Right lobe of liver (tissue), 6 donors: ENCODE measurements around the gene ITGA11. TPM values are rescaled to one million over a fixed set of nuclear protein-coding genes. Genes with fewer than 3 reads are reported as not detected.

Experiments used
- ATAC-seq, 4 donors: fragments of 200-7000 bp; cut with Tn5 transposase; one replicate each; pipeline ENCODE4 v1.9.1; 2020; ENCODE audit warnings: mild to moderate bottlenecking in 4 of 4, moderate library complexity in 4 of 4
- DNase-seq, 3 donors: peaks; one replicate each; pipeline ENCODE4 v3.0.0-alpha.2; 2020
- H3K27ac ChIP-seq, 3 donors: fragments of 200-600 bp; one replicate each; pipeline ENCODE4 v1.8.0; 2022
- H3K27me3 ChIP-seq, 2 donors: fragments of 200-600 bp; one replicate each; pipeline ENCODE4 v1.8.0; 2022
- H3K36me3 ChIP-seq, 4 donors: fragments of 200-600 bp; sonication (generic) in 1 of 4; one replicate each; pipeline versions ENCODE4 v1.5.1 to v1.8.0; 2017 to 2022; ENCODE audit warnings: control low read depth in 1 of 4
- H3K4me1 ChIP-seq, 4 donors: fragments of 200-600 bp; sonication (generic) in 1 of 4; one replicate each; pipeline versions ENCODE4 v1.5.1 to v1.8.0; 2017 to 2022; ENCODE audit warnings: control low read depth in 1 of 4
- H3K4me3 ChIP-seq, 3 donors: fragments of 200-600 bp; one replicate each; pipeline ENCODE4 v1.8.0; 2022
- H3K9me3 ChIP-seq, 4 donors: fragments of 200-600 bp; sonication (generic) in 1 of 4; one replicate each; pipeline versions ENCODE4 v1.5.1 to v1.8.0; 2017 to 2022; ENCODE audit warnings: control low read depth in 1 of 4
- POLR2A ChIP-seq: fragments of 450-650 bp; IDR thresholded peaks from one replicate; pipeline ENCODE4 v1.6.1; 2017; ENCODE audit warnings: antibody characterized with exemption, mild to moderate bottlenecking
- WGBS: methylation state at CpG from one replicate; pipeline ENCODE4 v1.1.6; 2018; ENCODE audit warnings: low coverage, low lambda C conversion rate; ENCODE audit not compliant: insufficient coverage; ENCODE audit errors: missing lambda C conversion rate; 5-methylcytosine and 5-hydroxymethylcytosine counted together
- intact Hi-C, 2 donors: fragments of 100-400 bp; cut with DNase I; formaldehyde crosslinking; loops; one replicate each; pipeline versions ENCODE4 v1.11.2 to v1.14.1; 2022
- total RNA-seq, 6 experiments: library from RNA; depleted of rRNA in 2 of 6; stranded (reverse); fragments of >200 nt in 2 of 6; fragmentation: NEBNext Ultra II Directional in 3 of 6; extraction: Animal tissue kit (Norgen Biotek cat#: 25700) in 3 of 6; gene quantifications; one replicate each; pipeline versions ENCODE4 v1.1.0 to v1.2.4, GENCODE V29; 2016 to 2023
- TF ChIP-seq, protein P1 (sequence below), 4 donors: fragments of 200-600 bp in 3 of 4; fragments of 450-650 bp in 1 of 4; IDR thresholded peaks; one replicate each; pipeline versions ENCODE4 v1.5.1 to v1.8.0; 2016 to 2022; ENCODE audit warnings: antibody characterized with exemption in 4 of 4, mild to moderate bottlenecking in 2 of 4
- donor health status: DM: no; HTN: yes; CAD: no.
- donor health status: DM: no; HTN: no; CAD: no.
- donor health status: DM: no; HTN: no; CAD: no.
- donor health status: DM: no; HTN: yes; CAD: no.
- donor health status: DM: no; HTN: yes; CAD: no.

ITGA11 gene
- total RNA-seq, 6 experiments from 2014 or later = 0.51 to 1.4 (median 0.73) TPM

DNA sequence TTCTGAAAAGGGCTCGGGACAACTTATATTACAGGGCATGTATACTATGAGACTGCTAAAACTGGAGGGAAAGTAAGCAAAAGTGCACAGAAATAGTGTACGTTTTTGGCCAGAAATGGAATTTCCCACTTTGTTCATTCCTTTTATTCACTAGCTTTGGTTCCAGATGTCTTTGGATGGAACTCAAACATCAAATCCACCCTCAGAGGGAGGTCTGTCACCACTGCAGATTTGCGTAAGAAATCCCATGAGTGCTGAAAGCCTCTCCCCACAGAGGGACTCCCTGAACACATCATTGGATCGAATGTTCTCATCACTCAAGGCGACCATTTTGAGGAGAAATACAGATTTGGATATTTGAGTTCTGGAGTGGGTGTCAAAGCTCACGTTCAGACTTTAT lies 82.8 kb downstream of the ITGA11 start:
- TF ChIP-seq, protein P1, sequence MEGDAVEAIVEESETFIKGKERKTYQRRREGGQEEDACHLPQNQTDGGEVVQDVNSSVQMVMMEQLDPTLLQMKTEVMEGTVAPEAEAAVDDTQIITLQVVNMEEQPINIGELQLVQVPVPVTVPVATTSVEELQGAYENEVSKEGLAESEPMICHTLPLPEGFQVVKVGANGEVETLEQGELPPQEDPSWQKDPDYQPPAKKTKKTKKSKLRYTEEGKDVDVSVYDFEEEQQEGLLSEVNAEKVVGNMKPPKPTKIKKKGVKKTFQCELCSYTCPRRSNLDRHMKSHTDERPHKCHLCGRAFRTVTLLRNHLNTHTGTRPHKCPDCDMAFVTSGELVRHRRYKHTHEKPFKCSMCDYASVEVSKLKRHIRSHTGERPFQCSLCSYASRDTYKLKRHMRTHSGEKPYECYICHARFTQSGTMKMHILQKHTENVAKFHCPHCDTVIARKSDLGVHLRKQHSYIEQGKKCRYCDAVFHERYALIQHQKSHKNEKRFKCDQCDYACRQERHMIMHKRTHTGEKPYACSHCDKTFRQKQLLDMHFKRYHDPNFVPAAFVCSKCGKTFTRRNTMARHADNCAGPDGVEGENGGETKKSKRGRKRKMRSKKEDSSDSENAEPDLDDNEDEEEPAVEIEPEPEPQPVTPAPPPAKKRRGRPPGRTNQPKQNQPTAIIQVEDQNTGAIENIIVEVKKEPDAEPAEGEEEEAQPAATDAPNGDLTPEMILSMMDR (IDR thresholded peaks at IDR 0.05) = no peak
- no peak for TF ChIP-seq POLR2A
- Histone ChIP-seq H3K4me3 (no peak overlapping the region), H3K27me3 (no peaks in the 10 kb centered on the region), H3K9me3 (no peaks in the 10 kb centered on the region), H3K27ac (no peak overlapping the region), H3K36me3 (no peaks in the 10 kb centered on the region), H3K4me1 (no peaks in the 10 kb centered on the region)
- WGBS = 72% methylated on average over 6 of the region's 6 CpGs
- no peak for DNase-seq
- intact Hi-C loops = no loop called here
- ATAC-seq = no peak

DNA sequence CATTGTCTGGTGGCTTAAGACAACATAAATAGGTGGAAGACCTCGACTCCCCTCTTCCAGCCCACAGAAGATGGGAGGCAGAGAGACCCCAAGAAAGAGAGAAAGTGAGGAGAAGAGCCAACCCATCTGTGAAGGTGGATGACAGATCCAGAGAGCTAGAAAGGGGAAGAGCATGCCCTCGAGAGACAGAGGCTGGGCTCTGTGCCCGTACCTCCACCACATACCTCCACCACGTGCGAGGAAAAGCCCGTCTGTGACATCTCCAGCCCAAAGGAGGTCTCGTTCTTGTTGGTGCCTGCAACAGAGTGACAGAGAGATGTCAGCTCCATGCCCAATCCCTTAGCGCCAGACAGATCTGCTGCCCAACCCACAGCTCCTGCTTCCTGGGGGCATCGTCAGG lies 83.4 kb downstream of the ITGA11 start:
- H3K27me3 ChIP-seq = no peaks in the 10 kb centered on the region

DNA sequence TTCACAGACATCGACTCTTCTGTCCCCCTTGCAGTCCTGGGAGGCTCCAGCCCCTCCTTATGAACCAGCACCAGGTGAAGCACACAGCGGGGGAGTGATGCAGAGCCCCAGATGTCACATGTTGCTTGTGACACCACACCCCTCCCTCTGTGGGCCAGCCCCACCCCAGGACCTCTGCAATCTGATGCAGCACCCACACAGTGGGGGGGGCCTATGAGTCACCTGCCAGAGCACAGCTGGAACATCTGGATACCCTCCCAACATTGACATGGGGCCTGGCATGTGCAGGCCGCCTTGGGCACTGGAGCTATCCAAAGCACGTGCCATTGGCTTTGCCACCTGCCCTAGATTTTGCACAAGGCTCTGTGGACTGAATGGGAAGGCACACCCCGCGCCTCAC lies 83.9 kb downstream of the ITGA11 start:
- no peak for ATAC-seq
- Histone ChIP-seq H3K4me1 (no peaks in the 10 kb centered on the region), H3K27me3 (no peaks in the 10 kb centered on the region), H3K27ac (no peak overlapping the region), H3K36me3 (no peaks in the 10 kb centered on the region), H3K9me3 (no peaks in the 10 kb centered on the region), H3K4me3 (no peak overlapping the region)
- peak in 1 of 3 donors; percentile 22 for DNase-seq
- WGBS = 100% methylated on average over 2 of the region's 6 CpGs
- TF ChIP-seq POLR2A = no peak
- TF ChIP-seq, protein P1 (IDR thresholded peaks at IDR 0.05) = no peak
- intact Hi-C loops = no loop called here

More for the DNA sequence above, 83.4 kb downstream of the ITGA11 start:
- Histone ChIP-seq H3K4me1 (no peaks in the 10 kb centered on the region), H3K36me3 (no peaks in the 10 kb centered on the region), H3K27ac (no peak overlapping the region), H3K9me3 (no peaks in the 10 kb centered on the region), H3K4me3 (no peak overlapping the region)
- WGBS = 65% methylated on average over 7 of the region's 9 CpGs
- peak in 1 of 3 donors; percentile 12 for DNase-seq
- ATAC-seq = no peak
- intact Hi-C loops = no loop called here
- no peak for TF ChIP-seq POLR2A
- TF ChIP-seq, protein P1 (IDR thresholded peaks at IDR 0.05) = no peak

DNA sequence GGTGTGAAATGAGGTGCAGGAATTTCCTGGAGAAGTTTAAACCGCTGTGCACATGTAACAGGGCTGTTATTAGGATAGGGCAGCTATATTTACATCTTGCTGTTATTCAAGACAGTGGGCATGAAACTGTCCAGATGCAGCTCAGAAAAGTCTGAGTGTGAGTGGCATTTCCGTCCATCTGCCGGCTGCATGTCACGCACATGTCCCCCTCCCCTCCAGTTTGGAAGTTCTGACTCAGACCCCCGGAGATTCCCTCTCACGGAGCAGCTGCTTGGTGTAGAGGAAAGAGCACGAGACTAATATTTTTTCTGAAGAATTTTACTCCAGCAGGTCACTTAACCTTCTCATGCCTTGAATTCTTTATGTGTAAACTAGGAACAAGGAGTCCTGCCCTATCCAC lies 84.6 kb downstream of the ITGA11 start:
- Histone ChIP-seq H3K36me3 (no peaks in the 10 kb centered on the region), H3K4me1 (no peaks in the 10 kb centered on the region), H3K9me3 (no peaks in the 10 kb centered on the region), H3K4me3 (no peak overlapping the region), H3K27ac (no peak overlapping the region), H3K27me3 (no peaks in the 10 kb centered on the region)
- ATAC-seq (no peak), DNase-seq (peak in 1 of 3 donors; percentile 12)
- TF ChIP-seq POLR2A = no peak
- TF ChIP-seq, protein P1 (IDR thresholded peaks at IDR 0.05) = no peak
- intact Hi-C loops = no loop called here
- WGBS = 93% methylated on average over 5 of the region's 7 CpGs

DNA sequence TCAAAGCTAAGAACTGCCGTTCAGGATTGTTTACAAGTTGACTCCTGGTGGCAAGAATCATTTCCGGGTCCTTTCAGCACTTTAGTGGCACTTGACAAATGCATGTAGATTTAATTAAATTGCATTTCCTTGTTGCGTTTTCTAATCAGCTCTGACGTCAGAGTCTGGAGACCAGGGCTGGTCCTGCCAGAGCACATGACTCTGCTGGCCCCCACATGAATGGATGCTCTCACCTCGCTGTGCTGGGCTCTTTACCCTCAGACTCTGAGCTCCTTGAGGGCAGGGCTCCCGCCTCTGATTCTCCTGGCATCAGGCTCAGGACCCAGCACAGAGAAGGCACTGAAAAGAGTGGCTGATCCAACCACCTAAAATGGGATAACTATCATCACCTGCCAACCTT lies 85.0 kb downstream of the ITGA11 start:
- Histone ChIP-seq H3K36me3 (no peaks in the 10 kb centered on the region), H3K4me3 (no peak overlapping the region), H3K4me1 (no peaks in the 10 kb centered on the region), H3K27me3 (no peaks in the 10 kb centered on the region), H3K27ac (no peak overlapping the region), H3K9me3 (no peaks in the 10 kb centered on the region)
- DNase-seq = peak in 1 of 3 donors; percentile 30
- intact Hi-C loops = no loop called here
- WGBS = 77% methylated on average over 3 of the region's 6 CpGs
- no peak for ATAC-seq
- no peak for TF ChIP-seq POLR2A
- TF ChIP-seq, protein P1 (IDR thresholded peaks at IDR 0.05) = no peak
